Esophagus mucosa (tissue), 1 donor: ENCODE measurements around the gene MT1B. TPM values are rescaled to one million over a fixed set of nuclear protein-coding genes. Genes with fewer than 3 reads are reported as not detected.
"Not testable (repeated sequence)": the region's sequence is repeated elsewhere in the genome, so short reads cannot be mapped to it uniquely, and the experiment has no call there.

Experiments used
- ATAC-seq: fragments of 200-7000 bp; cut with Tn5 transposase; one replicate; pipeline ENCODE4 v1.9.1; 2020
- total RNA-seq: library from RNA; stranded (reverse); gene quantifications from one replicate; pipeline ENCODE4 v1.2.4, GENCODE V29; 2023
- donor health status: DM: yes; HTN: yes; CAD: no.

The MT1B gene
- total RNA-seq, 1 donor from 2014 or later = not detected

GRCh38 chr16:56639045-56639444, 12.6 kb upstream of the MT1B start:
- ATAC-seq = no peak

- no peak for ATAC-seq
These were observed 11.6 kb upstream of the MT1B start for GRCh38 chr16:56640076-56640475.

GRCh38 chr16:56641166-56641565, 10.5 kb upstream of the MT1B start:
- ATAC-seq = peak; percentile 31

- peak; percentile 97 for ATAC-seq
These were observed 8.5 kb upstream of the MT1B start for GRCh38 chr16:56643080-56643778.

- ATAC-seq = no peak
These were observed 7.9 kb upstream of the MT1B start for GRCh38 chr16:56643833-56644232.

GRCh38 chr16:56645311-56645710, 6.4 kb upstream of the MT1B start:
- ATAC-seq = no peak

GRCh38 chr16:56645838-56646237, 5.8 kb upstream of the MT1B start:
- no peak for ATAC-seq

- ATAC-seq = no peak
These were observed 3.9 kb upstream of the MT1B start for GRCh38 chr16:56647641-56648431.

- no peak for ATAC-seq
These were observed 2.4 kb upstream of the MT1B start for GRCh38 chr16:56649271-56649670.

- peak; percentile 95 for ATAC-seq
These were observed 1.9 kb upstream of the MT1B start for GRCh38 chr16:56649820-56650219.

GRCh38 chr16:56652600-56652999, 914 bp downstream of the MT1B start:
- ATAC-seq = no peak

GRCh38 chr16:56653218-56653617, 1.5 kb downstream of the MT1B start:
- ATAC-seq = no peak

- peak; percentile 89 for ATAC-seq
These were observed 6.1 kb downstream of the MT1B start, which contains the start of gene MT1F for GRCh38 chr16:56657555-56658326. Gene MT1F (plus strand): TSS chr16:56657959. CDS start chr16:56658059, 100 bp downstream.

- ATAC-seq = no peak
These were observed 6.7 kb downstream of the MT1B start for GRCh38 chr16:56658327-56658875.

- ATAC-seq = no peak
These were observed 11.0 kb downstream of the MT1B start for GRCh38 chr16:56662357-56663354.

GRCh38 chr16:56664506-56664905, 12.8 kb downstream of the MT1B start:
- ATAC-seq = no peak

- not testable (repeated sequence) for ATAC-seq
These were observed 13.9 kb downstream of the MT1B start for GRCh38 chr16:56665286-56666261.

GRCh38 chr16:56667581-56668571, 16.2 kb downstream of the MT1B start, which contains the start of gene MT1G:
Gene MT1G (minus strand): TSS chr16:56668065. CDS start chr16:56667993, 72 bp downstream.
- ATAC-seq = peak; percentile 80
